Measurements from ENCODE around the gene RANBP9. TPM values are rescaled to one million over a fixed set of nuclear protein-coding genes. Genes with fewer than 3 reads are reported as not detected.

Gene RANBP9
- total and polyA plus RNA-seq, 9 of the 15 experiments (the other 6 are each of a cell fraction or from before 2014, with no cell fraction given), result 27.5 to 130 (median 61.5) TPM

DNA sequence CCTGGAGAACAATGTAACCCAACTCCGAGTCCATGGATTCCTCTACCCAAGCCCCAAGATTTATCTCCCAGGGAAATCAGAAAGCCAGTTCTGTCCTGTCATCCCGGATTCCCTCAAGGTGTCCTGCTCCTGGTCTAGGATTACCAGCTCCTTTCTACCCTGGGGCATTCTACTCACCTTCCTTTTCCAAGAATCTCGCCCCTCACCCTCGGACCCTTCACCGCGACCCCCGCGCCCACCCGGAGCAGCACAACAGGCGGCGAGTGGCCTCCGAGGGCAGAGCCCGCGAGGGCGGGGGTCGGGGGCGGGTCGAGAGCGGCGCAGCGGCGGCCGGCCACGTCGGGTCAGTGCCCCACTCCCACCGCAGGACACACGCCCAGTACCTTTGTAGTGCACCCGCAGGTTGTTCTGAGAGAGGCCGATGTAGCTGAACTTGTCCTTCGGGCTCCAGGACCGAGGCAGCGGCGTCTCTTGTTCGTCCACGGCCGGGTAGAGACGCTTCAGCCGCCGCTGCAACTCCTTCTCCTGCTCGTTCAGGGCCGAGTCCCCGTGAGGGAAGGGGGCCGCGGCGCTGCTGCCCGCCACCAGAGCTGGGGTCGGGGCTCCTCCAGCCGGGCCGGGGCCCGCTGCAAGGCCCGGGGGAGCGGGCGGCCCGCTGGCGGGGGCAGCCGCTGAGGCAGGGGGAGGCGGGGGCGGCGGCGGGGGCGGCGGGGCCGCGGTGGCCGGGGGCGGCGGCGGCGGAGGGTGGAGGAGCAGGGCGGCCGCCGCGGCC lies 897 bp downstream of the RANBP9 start (continued):
- TF ChIP-seq NR2C2 (CRISPR knock-in tag; IDR thresholded peaks at IDR 0.05), result peak; percentile 41; the same call in 1 of the 2 replicates
- peak; percentile 43; the same call in 1 of the 2 replicates for TF ChIP-seq NR2C2 (tag; IDR thresholded peaks at IDR 0.05)
- TF ChIP-seq, protein P1, sequence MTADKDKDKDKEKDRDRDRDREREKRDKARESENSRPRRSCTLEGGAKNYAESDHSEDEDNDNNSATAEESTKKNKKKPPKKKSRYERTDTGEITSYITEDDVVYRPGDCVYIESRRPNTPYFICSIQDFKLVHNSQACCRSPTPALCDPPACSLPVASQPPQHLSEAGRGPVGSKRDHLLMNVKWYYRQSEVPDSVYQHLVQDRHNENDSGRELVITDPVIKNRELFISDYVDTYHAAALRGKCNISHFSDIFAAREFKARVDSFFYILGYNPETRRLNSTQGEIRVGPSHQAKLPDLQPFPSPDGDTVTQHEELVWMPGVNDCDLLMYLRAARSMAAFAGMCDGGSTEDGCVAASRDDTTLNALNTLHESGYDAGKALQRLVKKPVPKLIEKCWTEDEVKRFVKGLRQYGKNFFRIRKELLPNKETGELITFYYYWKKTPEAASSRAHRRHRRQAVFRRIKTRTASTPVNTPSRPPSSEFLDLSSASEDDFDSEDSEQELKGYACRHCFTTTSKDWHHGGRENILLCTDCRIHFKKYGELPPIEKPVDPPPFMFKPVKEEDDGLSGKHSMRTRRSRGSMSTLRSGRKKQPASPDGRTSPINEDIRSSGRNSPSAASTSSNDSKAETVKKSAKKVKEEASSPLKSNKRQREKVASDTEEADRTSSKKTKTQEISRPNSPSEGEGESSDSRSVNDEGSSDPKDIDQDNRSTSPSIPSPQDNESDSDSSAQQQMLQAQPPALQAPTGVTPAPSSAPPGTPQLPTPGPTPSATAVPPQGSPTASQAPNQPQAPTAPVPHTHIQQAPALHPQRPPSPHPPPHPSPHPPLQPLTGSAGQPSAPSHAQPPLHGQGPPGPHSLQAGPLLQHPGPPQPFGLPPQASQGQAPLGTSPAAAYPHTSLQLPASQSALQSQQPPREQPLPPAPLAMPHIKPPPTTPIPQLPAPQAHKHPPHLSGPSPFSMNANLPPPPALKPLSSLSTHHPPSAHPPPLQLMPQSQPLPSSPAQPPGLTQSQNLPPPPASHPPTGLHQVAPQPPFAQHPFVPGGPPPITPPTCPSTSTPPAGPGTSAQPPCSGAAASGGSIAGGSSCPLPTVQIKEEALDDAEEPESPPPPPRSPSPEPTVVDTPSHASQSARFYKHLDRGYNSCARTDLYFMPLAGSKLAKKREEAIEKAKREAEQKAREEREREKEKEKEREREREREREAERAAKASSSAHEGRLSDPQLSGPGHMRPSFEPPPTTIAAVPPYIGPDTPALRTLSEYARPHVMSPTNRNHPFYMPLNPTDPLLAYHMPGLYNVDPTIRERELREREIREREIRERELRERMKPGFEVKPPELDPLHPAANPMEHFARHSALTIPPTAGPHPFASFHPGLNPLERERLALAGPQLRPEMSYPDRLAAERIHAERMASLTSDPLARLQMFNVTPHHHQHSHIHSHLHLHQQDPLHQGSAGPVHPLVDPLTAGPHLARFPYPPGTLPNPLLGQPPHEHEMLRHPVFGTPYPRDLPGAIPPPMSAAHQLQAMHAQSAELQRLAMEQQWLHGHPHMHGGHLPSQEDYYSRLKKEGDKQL (CRISPR knock-in tag; IDR thresholded peaks at IDR 0.05; ENCODE audit: borderline replicate concordance), result no peak
- no peak for TF ChIP-seq USF2 (CRISPR knock-in tag; IDR thresholded peaks at IDR 0.05)
- TF ChIP-seq, protein P2, sequence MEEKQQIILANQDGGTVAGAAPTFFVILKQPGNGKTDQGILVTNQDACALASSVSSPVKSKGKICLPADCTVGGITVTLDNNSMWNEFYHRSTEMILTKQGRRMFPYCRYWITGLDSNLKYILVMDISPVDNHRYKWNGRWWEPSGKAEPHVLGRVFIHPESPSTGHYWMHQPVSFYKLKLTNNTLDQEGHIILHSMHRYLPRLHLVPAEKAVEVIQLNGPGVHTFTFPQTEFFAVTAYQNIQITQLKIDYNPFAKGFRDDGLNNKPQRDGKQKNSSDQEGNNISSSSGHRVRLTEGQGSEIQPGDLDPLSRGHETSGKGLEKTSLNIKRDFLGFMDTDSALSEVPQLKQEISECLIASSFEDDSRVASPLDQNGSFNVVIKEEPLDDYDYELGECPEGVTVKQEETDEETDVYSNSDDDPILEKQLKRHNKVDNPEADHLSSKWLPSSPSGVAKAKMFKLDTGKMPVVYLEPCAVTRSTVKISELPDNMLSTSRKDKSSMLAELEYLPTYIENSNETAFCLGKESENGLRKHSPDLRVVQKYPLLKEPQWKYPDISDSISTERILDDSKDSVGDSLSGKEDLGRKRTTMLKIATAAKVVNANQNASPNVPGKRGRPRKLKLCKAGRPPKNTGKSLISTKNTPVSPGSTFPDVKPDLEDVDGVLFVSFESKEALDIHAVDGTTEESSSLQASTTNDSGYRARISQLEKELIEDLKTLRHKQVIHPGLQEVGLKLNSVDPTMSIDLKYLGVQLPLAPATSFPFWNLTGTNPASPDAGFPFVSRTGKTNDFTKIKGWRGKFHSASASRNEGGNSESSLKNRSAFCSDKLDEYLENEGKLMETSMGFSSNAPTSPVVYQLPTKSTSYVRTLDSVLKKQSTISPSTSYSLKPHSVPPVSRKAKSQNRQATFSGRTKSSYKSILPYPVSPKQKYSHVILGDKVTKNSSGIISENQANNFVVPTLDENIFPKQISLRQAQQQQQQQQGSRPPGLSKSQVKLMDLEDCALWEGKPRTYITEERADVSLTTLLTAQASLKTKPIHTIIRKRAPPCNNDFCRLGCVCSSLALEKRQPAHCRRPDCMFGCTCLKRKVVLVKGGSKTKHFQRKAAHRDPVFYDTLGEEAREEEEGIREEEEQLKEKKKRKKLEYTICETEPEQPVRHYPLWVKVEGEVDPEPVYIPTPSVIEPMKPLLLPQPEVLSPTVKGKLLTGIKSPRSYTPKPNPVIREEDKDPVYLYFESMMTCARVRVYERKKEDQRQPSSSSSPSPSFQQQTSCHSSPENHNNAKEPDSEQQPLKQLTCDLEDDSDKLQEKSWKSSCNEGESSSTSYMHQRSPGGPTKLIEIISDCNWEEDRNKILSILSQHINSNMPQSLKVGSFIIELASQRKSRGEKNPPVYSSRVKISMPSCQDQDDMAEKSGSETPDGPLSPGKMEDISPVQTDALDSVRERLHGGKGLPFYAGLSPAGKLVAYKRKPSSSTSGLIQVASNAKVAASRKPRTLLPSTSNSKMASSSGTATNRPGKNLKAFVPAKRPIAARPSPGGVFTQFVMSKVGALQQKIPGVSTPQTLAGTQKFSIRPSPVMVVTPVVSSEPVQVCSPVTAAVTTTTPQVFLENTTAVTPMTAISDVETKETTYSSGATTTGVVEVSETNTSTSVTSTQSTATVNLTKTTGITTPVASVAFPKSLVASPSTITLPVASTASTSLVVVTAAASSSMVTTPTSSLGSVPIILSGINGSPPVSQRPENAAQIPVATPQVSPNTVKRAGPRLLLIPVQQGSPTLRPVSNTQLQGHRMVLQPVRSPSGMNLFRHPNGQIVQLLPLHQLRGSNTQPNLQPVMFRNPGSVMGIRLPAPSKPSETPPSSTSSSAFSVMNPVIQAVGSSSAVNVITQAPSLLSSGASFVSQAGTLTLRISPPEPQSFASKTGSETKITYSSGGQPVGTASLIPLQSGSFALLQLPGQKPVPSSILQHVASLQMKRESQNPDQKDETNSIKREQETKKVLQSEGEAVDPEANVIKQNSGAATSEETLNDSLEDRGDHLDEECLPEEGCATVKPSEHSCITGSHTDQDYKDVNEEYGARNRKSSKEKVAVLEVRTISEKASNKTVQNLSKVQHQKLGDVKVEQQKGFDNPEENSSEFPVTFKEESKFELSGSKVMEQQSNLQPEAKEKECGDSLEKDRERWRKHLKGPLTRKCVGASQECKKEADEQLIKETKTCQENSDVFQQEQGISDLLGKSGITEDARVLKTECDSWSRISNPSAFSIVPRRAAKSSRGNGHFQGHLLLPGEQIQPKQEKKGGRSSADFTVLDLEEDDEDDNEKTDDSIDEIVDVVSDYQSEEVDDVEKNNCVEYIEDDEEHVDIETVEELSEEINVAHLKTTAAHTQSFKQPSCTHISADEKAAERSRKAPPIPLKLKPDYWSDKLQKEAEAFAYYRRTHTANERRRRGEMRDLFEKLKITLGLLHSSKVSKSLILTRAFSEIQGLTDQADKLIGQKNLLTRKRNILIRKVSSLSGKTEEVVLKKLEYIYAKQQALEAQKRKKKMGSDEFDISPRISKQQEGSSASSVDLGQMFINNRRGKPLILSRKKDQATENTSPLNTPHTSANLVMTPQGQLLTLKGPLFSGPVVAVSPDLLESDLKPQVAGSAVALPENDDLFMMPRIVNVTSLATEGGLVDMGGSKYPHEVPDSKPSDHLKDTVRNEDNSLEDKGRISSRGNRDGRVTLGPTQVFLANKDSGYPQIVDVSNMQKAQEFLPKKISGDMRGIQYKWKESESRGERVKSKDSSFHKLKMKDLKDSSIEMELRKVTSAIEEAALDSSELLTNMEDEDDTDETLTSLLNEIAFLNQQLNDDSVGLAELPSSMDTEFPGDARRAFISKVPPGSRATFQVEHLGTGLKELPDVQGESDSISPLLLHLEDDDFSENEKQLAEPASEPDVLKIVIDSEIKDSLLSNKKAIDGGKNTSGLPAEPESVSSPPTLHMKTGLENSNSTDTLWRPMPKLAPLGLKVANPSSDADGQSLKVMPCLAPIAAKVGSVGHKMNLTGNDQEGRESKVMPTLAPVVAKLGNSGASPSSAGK (IDR thresholded peaks at IDR 0.05), result no peak
- TF ChIP-seq ZBTB7A (IDR thresholded peaks at IDR 0.05; ENCODE audit: borderline replicate concordance, control insufficient read depth, low read depth, low read length), result peak; percentile 98
- no peak for TF ChIP-seq TAF9B (IDR thresholded peaks at IDR 0.05; ENCODE audit: partially characterized antibody)
- no peak for TF ChIP-seq ZNF239 (CRISPR knock-in tag; IDR thresholded peaks at IDR 0.05)

All from K562 (cell line).